Activated gamma-delta T cell treated with anti-CD3 and anti-CD28 coated beads, Interleukin-2, amount 50 U/mL, for 16 hours (primary cell): Measurements from ENCODE around the gene SH3GL3.

Source experiments
- DNase-seq: peaks from one replicate; pipeline ENCODE4 v3.0.0-alpha.2; 2020; ENCODE audit warnings: low read depth

Gene SH3GL3

GRCh38 chr15:83510001-83510400, 62.9 kb downstream of the SH3GL3 start:
- DNase-seq = no peak

GRCh38 chr15:83512459-83512858, 65.3 kb downstream of the SH3GL3 start:
- DNase-seq = no peak

GRCh38 chr15:83514584-83514983, 67.4 kb downstream of the SH3GL3 start:
- no peak for DNase-seq

- DNase-seq = no peak
Observed at GRCh38 chr15:83515164-83515563, 68.0 kb downstream of the SH3GL3 start.

GRCh38 chr15:83516935-83517334, 69.8 kb downstream of the SH3GL3 start:
- no peak for DNase-seq

- no peak for DNase-seq
Observed at GRCh38 chr15:83526319-83526718, 79.2 kb downstream of the SH3GL3 start.

- no peak for DNase-seq
Observed at GRCh38 chr15:83533410-83533962, 86.3 kb downstream of the SH3GL3 start.

- DNase-seq = no peak
Observed at GRCh38 chr15:83537606-83538005, 90.5 kb downstream of the SH3GL3 start.

- DNase-seq = no peak
Observed at GRCh38 chr15:83538682-83539081, 91.5 kb downstream of the SH3GL3 start.

GRCh38 chr15:83545804-83546511, 98.8 kb downstream of the SH3GL3 start:
- no peak for DNase-seq

GRCh38 chr15:83546512-83546888, 99.4 kb downstream of the SH3GL3 start:
- DNase-seq = no peak

GRCh38 chr15:83547168-83547567, 100.0 kb downstream of the SH3GL3 start:
- DNase-seq = no peak

- no peak for DNase-seq
Observed at GRCh38 chr15:83549623-83550022, 102.5 kb downstream of the SH3GL3 start.

GRCh38 chr15:83554558-83554957, 107.4 kb downstream of the SH3GL3 start:
- no peak for DNase-seq

GRCh38 chr15:83555383-83555782, 108.2 kb downstream of the SH3GL3 start:
- no peak for DNase-seq

- DNase-seq = no peak
Observed at GRCh38 chr15:83556068-83556467, 108.9 kb downstream of the SH3GL3 start.

- no peak for DNase-seq
Observed at GRCh38 chr15:83556754-83557153, 109.6 kb downstream of the SH3GL3 start.

GRCh38 chr15:83558146-83558545, 111.0 kb downstream of the SH3GL3 start:
- no peak for DNase-seq

GRCh38 chr15:83559310-83559966, 112.3 kb downstream of the SH3GL3 start:
- peak; percentile 1 for DNase-seq

- DNase-seq = no peak
Observed at GRCh38 chr15:83561661-83562060, 114.5 kb downstream of the SH3GL3 start.

- no peak for DNase-seq
Observed at GRCh38 chr15:83565138-83565537, 118.0 kb downstream of the SH3GL3 start.

- no peak for DNase-seq
Observed at GRCh38 chr15:83565553-83566159, 118.5 kb downstream of the SH3GL3 start.

- no peak for DNase-seq
Observed at GRCh38 chr15:83567318-83567717, 120.2 kb downstream of the SH3GL3 start.
